Measurements from ENCODE around the gene CACNG6.
"Not testable (repeated sequence)": the region's sequence is repeated elsewhere in the genome, so short reads cannot be mapped to it uniquely, and the experiment has no call there.

The CACNG6 gene

GRCh38 chr19:53999694-54000093 lies 8.3 kb downstream of the CACNG6 start:
- no peak for DNase-seq (ENCODE audit: low read depth in 3 of 3)

- no peak for DNase-seq (ENCODE audit: low read depth in 3 of 3)
Measured at GRCh38 chr19:54001496-54001895, 10.1 kb downstream of the CACNG6 start.

GRCh38 chr19:54002495-54003315 lies 11.3 kb downstream of the CACNG6 start:
- DNase-seq (ENCODE audit: low read depth in 3 of 3), result no peak

- no peak for DNase-seq (ENCODE audit: low read depth in 3 of 3)
Measured at GRCh38 chr19:54009440-54009839, 18.0 kb downstream of the CACNG6 start.

DNA sequence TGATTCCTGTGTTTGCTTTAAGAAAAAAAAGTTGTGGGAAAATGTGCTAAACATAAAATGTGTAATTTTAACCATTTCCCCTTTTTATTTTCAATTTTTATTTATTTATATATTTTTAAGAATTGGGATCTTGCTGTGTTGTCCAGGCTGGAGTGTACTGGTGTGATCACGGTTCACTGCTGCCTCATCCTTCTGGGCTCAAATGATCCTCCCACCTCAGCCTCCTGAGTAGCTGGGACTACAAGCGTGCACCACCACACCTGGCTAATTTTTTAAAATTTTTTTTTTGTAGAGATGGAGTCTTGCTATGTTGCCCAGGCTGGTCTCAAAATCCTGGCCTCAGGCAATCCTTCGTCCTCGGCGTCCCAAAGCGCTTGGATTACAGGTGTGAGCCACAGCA lies 19.0 kb downstream of the CACNG6 start:
- DNase-seq (ENCODE audit: low read depth in 3 of 3), result no peak

DNA sequence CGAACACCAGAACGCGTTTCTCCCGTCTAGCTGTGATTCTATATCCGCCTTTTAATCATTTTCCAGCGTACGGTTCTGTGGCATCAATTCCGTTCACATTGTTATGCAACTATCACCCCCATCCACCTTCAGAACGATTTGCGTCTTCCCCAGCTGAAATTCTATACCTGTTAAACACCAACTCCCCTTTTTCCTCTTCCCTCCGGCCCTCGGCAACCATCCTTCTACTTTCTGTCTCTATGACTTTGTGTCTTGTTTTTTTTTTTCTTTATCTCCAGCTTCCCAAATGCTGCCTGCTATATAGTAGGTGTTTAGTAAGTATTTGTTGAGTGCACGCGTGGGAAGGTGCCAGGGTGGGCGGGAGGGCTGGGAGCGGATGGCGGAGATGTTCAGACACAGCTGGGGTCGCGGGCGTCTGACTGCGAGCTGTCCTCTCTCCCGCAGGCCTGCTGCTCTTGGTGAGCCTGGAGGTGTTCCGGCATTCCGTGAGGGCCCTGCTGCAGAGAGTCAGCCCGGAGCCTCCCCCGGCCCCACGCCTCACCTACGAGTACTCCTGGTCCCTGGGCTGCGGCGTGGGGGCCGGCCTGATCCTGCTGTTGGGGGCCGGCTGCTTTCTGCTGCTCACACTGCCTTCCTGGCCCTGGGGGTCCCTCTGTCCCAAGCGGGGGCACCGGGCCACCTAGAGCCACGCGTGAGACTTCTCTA lies 20.2 kb downstream of the CACNG6 start:
- no peak for DNase-seq (ENCODE audit: low read depth in 3 of 3)

- DNase-seq (ENCODE audit: low read depth in 3 of 3), result no peak
Measured at GRCh38 chr19:54013866-54014265, 22.4 kb downstream of the CACNG6 start.

- no peak for DNase-seq (ENCODE audit: low read depth in 3 of 3)
Measured at GRCh38 chr19:54014920-54015560, 23.6 kb downstream of the CACNG6 start.

DNA sequence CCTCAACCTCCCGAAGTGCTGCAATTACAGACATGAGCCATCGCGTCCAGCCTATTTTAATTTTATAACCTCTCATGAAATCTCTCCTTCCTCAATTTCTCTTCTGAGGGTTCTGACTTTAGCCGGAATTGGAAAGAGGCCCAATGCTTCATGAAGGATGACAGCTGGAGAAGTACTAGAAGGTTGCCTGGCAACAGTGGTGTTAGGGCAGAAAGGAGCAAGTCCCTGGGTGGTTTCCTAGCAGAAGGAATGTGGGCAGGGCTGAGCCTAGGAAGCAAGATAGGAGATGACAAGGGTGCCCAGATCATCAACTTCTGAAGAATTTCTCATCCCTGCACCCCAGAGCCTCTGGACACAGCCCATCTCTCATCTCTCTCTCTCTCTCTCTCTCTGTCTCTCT lies 25.8 kb downstream of the CACNG6 start:
- DNase-seq (ENCODE audit: low read depth in 3 of 3), result no peak

DNA sequence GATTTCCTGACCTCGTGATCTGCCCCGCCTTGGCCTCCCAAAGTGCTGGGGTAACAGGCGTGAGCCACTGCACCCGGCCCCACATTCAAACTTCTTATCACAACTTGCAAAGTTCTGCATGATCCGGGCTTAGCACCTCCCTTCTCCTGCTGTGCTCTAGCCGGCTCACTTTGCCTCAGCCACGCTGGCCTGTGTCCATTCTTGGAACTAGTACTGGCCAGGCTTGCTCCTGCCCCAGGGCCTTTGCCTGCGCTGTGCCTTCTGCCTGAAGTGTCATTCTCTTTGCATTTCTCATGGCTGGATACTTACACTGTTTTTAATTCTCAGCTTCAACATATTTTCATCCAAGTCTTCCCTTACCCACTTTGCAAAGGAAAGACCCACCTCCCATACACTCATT lies 29.9 kb downstream of the CACNG6 start:
- DNase-seq (ENCODE audit: low read depth in 3 of 3), result no peak

DNA sequence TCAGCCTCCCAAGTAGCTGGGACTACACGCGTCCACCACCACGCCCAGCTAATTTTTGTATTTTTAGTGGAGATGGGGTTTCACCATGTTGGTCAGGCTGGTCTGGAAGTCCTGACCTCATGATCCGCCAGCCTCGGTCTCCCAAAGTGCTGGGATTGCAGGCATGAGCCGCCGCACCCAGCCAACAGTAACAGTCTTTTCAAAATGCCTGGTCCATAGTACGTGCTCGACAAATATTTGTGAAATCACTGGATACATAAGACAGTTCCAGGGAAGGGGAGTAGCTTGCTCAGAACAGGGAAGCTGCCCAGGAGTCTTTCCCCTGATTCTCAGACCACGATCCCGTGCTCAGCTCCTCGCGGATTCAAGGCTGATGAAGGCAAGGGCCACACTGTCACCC lies 30.5 kb downstream of the CACNG6 start:
- no peak for DNase-seq (ENCODE audit: low read depth in 3 of 3)

- DNase-seq (ENCODE audit: low read depth in 3 of 3), result no peak
Measured at GRCh38 chr19:54023191-54023590, 31.8 kb downstream of the CACNG6 start.

DNA sequence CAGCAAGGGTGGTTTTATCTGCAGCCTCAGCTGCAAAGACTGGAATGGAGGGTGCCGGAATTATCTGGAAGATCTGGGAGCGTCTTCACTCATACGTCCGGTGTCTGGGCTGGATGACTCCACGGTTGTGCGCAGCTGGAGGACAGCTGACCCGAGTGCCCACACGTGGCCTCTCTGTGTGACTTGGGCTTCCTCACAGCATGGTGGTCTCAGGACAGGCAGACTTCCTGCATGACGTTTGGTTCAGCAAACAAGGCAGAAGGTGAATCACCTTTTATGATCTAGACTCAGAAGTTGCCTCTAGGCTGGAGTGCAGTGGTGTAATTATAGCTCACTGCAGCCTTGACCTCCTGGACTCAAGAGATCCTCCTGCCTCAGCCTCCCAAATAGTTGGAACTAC lies 33.2 kb downstream of the CACNG6 start:
- DNase-seq (ENCODE audit: low read depth in 3 of 3), result no peak

DNA sequence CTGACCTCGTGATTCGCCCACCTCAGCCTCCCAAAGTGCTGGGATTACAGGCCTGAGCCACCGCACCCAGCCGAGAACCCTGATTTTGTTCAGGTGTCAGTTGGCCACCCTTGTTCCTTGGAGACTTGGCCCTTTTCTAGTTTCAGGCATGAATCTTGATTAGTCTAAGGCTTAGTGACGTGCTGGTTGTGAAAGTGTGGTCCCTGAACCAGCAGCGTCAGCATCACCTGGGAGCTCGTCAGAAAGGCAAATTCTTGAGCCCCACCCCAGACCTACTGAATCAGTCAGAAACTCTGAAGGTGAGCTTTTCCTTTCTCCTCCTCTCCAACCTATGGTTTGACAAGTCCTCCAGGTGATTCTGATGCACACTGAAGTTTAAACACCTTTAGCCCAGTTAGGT lies 35.2 kb downstream of the CACNG6 start:
- no peak for DNase-seq (ENCODE audit: low read depth in 3 of 3)

- DNase-seq (ENCODE audit: low read depth in 3 of 3), result no peak
Measured at GRCh38 chr19:54029301-54029700, 37.9 kb downstream of the CACNG6 start.

DNA sequence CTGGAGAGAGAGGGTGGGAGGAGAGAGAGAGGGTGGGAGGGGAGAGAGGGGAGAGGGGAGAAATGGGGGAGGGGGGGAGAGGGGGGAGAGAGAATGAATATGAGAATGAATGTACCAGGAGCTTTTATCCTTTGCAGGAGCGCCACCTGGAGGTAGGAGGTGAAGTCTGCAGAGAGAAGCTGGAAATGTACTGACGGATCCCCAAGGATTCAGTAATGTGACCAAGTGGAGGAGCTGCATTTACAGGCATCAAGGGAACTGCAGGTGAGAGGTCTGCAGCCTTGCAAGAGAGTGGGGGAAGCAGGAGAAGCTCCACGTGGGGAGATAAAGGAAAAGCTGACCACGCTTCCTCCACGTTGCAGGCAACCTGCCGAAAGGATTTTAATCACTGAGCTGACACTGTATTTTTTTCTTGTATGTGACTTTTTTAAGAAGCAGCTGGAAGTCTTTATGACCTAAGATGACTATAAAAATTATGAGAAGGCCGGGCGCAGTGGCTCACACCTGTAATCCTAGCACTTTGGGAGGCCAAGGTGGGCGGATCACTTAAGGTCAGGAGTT lies 38.6 kb downstream of the CACNG6 start:
- peak; percentile 11 to 31 (median 28) for DNase-seq (ENCODE audit: low read depth in 3 of 3)

DNA sequence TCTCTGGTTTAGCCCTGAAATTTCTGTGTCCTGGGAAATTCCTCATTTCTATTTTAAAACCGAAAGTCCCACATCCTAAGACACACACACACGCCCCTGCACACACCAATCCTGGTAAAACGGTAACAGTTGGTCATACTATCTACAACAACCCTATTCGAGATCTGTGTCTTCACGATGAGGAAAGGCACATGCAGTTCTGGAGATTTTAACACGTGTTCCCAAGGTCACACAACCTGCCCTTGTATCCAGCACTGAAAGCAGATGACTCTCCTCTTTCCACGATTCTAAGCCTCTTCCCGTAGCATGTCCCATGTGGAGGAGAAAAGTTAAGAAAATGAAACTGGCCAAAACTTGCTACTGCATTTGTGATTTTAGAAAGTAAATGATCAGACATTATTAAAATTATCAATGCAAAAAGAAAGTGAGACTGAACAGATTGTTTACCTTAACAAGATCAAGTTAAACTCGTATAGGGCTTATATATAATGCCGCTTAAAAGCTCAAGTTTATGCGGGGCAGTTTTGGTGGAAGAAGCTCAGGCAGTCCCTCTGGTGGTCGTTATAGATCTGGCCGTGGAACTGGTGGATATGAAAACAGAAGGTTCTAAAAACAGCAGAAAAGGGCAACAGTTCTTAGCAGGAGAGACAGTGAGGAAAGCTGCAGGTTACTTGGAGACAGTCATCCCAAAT lies 39.6 kb downstream of the CACNG6 start:
- DNase-seq (ENCODE audit: low read depth in 3 of 3), result no peak

DNA sequence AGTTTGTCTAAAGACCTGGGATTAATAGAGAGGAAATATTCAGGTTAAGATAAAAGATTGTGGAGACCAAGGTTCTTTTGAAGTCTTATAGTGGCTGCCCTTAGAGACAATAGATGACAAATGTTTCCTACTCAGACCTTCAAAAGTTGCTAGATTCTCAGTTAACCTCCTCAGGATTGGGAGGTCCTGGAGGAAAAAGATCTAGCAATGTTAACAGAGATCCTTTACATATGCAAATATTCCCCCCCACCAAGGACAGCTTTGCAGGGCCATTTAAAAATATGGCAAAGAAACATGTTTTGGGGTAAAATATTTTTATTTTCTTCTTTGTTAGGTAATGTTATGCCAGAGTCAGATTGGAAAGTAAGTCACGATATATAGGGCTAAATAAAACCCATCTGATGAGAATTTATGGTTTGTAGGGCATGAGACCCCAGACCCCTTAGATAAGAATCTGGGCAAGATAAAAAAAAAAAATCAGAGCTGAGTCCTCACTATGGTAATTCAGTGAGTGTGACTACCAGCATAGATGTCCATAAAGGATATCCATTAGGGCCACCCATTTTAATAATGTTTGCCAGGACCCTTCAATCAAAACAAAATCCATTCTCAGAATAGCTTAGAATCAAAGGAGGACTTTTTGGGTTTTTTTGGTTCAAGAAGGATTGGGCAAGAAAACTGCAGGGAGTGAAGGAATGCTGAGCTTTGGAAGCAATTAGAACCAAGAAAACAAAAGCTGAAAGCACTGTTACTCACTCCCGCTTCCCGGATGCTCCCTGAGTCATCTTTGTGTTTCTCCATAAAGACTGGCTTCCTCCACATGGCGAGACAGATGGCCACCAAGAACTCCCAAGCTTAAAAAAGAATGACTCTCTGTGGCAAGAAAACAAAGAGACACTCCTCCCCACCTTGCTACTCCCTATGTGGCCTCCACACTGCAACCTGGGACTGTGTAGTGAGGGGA lies 44.1 kb downstream of the CACNG6 start:
- no peak for DNase-seq (ENCODE audit: low read depth in 3 of 3)

- not testable (repeated sequence) for DNase-seq (ENCODE audit: low read depth in 3 of 3)
Measured at GRCh38 chr19:54036542-54036941, 45.1 kb downstream of the CACNG6 start.

DNA sequence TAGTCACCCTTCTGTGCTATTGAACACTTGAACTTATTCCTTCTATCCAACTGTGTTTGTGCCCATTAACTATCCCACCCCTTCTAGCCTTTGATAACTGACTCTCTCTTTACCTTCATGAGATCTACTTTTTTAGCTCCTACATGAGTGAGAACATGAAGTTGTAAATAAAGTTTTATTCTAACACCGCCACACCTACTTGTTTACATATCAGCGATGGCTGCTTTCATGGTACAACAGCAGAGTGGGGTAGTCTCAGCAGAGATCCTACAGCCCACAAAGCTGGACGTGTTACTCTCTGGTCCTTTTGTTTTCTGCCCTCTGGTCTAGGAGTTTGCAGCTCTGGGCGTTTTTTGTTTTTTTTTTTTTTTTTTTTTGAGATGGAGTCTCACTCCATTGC lies 48.6 kb downstream of the CACNG6 start:
- no peak for DNase-seq (ENCODE audit: low read depth in 3 of 3)
